OCI-LY1 (cell line): ENCODE data around the gene CNNM1.

ENCODE experiments used
- H2AFZ ChIP-seq: fragments of 200-600 bp; sonication (generic), shearing (Covaris generic); 2 replicates; pipeline ENCODE4 v1.6.0; 2014; ENCODE audit warnings: antibody characterized with exemption, mild to moderate bottlenecking, low read length
- H3F3A ChIP-seq: fragments of 200-600 bp; sonication (generic), shearing (Covaris generic); 2 replicates; pipeline ENCODE4 v1.6.0; 2014; ENCODE audit warnings: mild to moderate bottlenecking, antibody characterized with exemption, low read length, moderate library complexity; ENCODE audit not compliant: insufficient read depth
- H3K27ac ChIP-seq: fragments of 200-600 bp; sonication (generic); 2 replicates; pipeline ENCODE4 v1.5.1; 2014; ENCODE audit warnings: low read length, mixed run types, mild to moderate bottlenecking, low read depth; ENCODE audit not compliant: poor library complexity, severe bottlenecking
- H3K27me3 ChIP-seq: fragments of 200-600 bp; sonication (generic); 2 replicates; pipeline ENCODE4 v1.6.0; 2014; ENCODE audit warnings: antibody characterized with exemption, mild to moderate bottlenecking, low read length, moderate library complexity; ENCODE audit not compliant: insufficient read depth
- H3K36me3 ChIP-seq: fragments of 200-600 bp; sonication (generic); 2 replicates; pipeline ENCODE4 v1.6.1; 2014; ENCODE audit warnings: mild to moderate bottlenecking, antibody characterized with exemption, low read length, moderate library complexity, mixed read lengths; ENCODE audit not compliant: insufficient read depth
- H3K4me1 ChIP-seq: fragments of 200-600 bp; sonication (generic); 2 replicates; pipeline ENCODE4 v1.5.1; 2014; ENCODE audit warnings: mild to moderate bottlenecking, low read length, moderate library complexity; ENCODE audit not compliant: insufficient read depth, severe bottlenecking
- H3K4me2 ChIP-seq: fragments of 200-600 bp; sonication (generic), shearing (Covaris generic); 2 replicates; pipeline ENCODE4 v1.6.1; 2014; ENCODE audit warnings: low read length
- H3K4me3 ChIP-seq: fragments of 200-600 bp; sonication (generic); 2 replicates; pipeline ENCODE4 v1.5.1; 2014; ENCODE audit warnings: low read length, low read depth, mild to moderate bottlenecking, mixed read lengths; ENCODE audit not compliant: poor library complexity, severe bottlenecking
- H3K79me2 ChIP-seq: fragments of 200-600 bp; shearing (Covaris generic); 2 replicates; pipeline ENCODE4 v1.6.1; 2016; ENCODE audit warnings: mixed run types, low read length, mixed read lengths; ENCODE audit not compliant: insufficient read depth
- H3K9ac ChIP-seq: fragments of 200-600 bp; sonication (generic), shearing (Covaris generic); 2 replicates; pipeline ENCODE4 v1.6.1; 2014; ENCODE audit warnings: mild to moderate bottlenecking, low read length, mixed read lengths
- H3K9me2 ChIP-seq: fragments of 200-600 bp; sonication (generic), shearing (Covaris generic); 2 replicates; pipeline ENCODE4 v1.6.1; 2014; ENCODE audit warnings: low read depth, mild to moderate bottlenecking, low read length, mixed read lengths
- H3K9me3 ChIP-seq: fragments of 200-600 bp; shearing (Covaris generic); 2 replicates; pipeline ENCODE4 v1.6.1; 2014; ENCODE audit warnings: low read length, mixed read lengths
- H4K20me1 ChIP-seq: fragments of 200-600 bp; sonication (generic), shearing (Covaris generic); 2 replicates; pipeline ENCODE4 v1.6.0; 2016; ENCODE audit warnings: mild to moderate bottlenecking, low read length; ENCODE audit not compliant: insufficient read depth
- EZH2 ChIP-seq: fragments of 200-600 bp; sonication (generic), shearing (Covaris generic); IDR thresholded peaks from 2 replicates; pipeline ENCODE4 v1.8.0; 2017; ENCODE audit warnings: borderline replicate concordance, mixed run types, mild to moderate bottlenecking, antibody characterized with exemption, low read length, moderate library complexity, mixed read lengths
- TF ChIP-seq, protein P1 (sequence below): fragments of 200-600 bp; sonication (generic), shearing (Covaris generic); IDR thresholded peaks from 2 replicates; pipeline ENCODE4 v1.5.1; 2017; ENCODE audit warnings: mild to moderate bottlenecking, antibody characterized with exemption, low read length, moderate library complexity, mixed read lengths

Gene CNNM1

DNA sequence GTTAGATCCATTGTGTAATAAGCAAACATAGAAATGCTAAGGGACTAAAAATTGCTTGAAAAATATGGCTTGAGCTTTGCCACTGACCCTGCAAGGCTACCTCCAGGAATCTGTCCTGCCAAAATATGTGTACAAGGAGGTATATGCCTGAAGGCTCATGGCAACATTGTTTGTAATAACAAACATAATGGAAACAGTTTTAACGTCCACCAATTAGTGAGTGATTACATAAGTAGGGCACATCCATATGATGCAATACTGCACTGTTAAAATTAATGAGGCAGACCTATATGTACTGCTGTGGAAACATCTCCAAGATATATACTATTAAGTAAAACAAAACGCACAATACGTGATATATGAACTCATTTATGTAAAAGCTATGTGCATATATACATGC lies 114.3 kb downstream of the CNNM1 start:
- H4K20me1 ChIP-seq, result no peaks in the 10 kb centered on the region
- H3K27me3 ChIP-seq, result no peaks in the 10 kb centered on the region
- no peak overlapping the region for H3K27ac ChIP-seq
- no peaks in the 10 kb centered on the region for H3K9me3 ChIP-seq
- no peak overlapping the region for H3K4me3 ChIP-seq
- no peak overlapping the region for H2AFZ ChIP-seq
- H3K4me1 ChIP-seq, result no peaks in the 10 kb centered on the region
- no peaks in the 10 kb centered on the region for H3K36me3 ChIP-seq
- no peaks in the 10 kb centered on the region for H3F3A ChIP-seq
- H3K79me2 ChIP-seq, result no peaks in the 10 kb centered on the region
- no peaks in the 10 kb centered on the region for H3K9me2 ChIP-seq
- no peak overlapping the region for H3K9ac ChIP-seq
- H3K4me2 ChIP-seq, result no peak overlapping the region
- TF ChIP-seq, protein P1, sequence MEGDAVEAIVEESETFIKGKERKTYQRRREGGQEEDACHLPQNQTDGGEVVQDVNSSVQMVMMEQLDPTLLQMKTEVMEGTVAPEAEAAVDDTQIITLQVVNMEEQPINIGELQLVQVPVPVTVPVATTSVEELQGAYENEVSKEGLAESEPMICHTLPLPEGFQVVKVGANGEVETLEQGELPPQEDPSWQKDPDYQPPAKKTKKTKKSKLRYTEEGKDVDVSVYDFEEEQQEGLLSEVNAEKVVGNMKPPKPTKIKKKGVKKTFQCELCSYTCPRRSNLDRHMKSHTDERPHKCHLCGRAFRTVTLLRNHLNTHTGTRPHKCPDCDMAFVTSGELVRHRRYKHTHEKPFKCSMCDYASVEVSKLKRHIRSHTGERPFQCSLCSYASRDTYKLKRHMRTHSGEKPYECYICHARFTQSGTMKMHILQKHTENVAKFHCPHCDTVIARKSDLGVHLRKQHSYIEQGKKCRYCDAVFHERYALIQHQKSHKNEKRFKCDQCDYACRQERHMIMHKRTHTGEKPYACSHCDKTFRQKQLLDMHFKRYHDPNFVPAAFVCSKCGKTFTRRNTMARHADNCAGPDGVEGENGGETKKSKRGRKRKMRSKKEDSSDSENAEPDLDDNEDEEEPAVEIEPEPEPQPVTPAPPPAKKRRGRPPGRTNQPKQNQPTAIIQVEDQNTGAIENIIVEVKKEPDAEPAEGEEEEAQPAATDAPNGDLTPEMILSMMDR, result no peak
- no peak for TF ChIP-seq EZH2
